Large intestine (tissue), 3 donors: Measurements from ENCODE around the gene RPL38. TPM values are rescaled to one million over a fixed set of nuclear protein-coding genes. Genes with fewer than 3 reads are reported as not detected.

Experiments used
- DNase-seq, 2 donors: peaks; one replicate each; pipeline versions ENCODE4 v3.0.0 to v3.0.0-alpha.2; 2013
- H3K27ac ChIP-seq: one replicate; pipeline ENCODE4 v1.5.1; 2013; ENCODE audit warnings: low read length
- H3K27me3 ChIP-seq: 2 replicates; pipeline ENCODE4 v1.6.1; 2013; ENCODE audit warnings: low read length; ENCODE audit not compliant: control insufficient read depth, insufficient read depth
- H3K36me3 ChIP-seq: 2 replicates; pipeline ENCODE4 v1.6.1; 2013; ENCODE audit warnings: low read length; ENCODE audit not compliant: control insufficient read depth, insufficient read depth
- H3K4me1 ChIP-seq: one replicate; pipeline ENCODE4 v1.6.1; 2013; ENCODE audit warnings: low read length; ENCODE audit not compliant: control insufficient read depth, insufficient read depth
- H3K4me3 ChIP-seq: one replicate; pipeline ENCODE4 v1.5.1; 2013; ENCODE audit warnings: low read length
- H3K9me3 ChIP-seq: one replicate; pipeline ENCODE4 v1.6.1; 2013; ENCODE audit warnings: mild to moderate bottlenecking, low read depth, low read length, moderate library complexity; ENCODE audit not compliant: control insufficient read depth
- WGBS: methylation state at CpG from one replicate; pipeline ENCODE4 v1.1.5; 2013; ENCODE audit warnings: low lambda C conversion rate; ENCODE audit not compliant: insufficient coverage; 5-methylcytosine and 5-hydroxymethylcytosine counted together
- polyA plus RNA-seq: library from polyadenylated mRNA; unstranded; fragments of 120-200 nt; gene quantifications from one replicate; pipeline ENCODE4 v1.2.1, GENCODE V29; 2013

Gene RPL38
- polyA plus RNA-seq, 1 donor = 1,774 TPM

DNA sequence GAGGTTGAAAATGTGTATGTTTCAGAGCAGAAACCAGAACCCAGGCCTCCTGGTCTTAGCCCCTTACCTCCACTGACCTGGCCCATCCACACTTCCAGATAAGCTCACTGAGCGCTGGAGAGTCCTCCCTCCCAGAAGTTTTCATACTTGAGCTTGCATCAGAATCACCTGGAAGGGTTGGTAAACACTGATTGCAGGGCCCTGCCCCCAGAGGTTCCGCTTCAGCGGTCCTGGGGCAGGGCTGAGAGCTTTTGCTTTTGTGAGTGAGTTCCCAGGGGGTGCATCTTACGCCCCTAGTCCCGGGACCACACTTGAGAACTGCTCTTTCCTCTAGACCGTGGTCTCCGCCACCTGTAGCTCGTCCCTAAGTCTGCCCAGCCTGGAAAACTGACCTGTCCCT lies 30.5 kb downstream of the RPL38 start:
- H3K27ac ChIP-seq = no peak overlapping the region

GRCh38 chr17:74234486-74234885 lies 31.0 kb downstream of the RPL38 start:
- no peak for DNase-seq
- 83% methylated on average over 1 of the region's 1 CpG for WGBS
- no peak overlapping the region for H3K4me3 ChIP-seq
- H3K4me1 ChIP-seq = no peaks in the 10 kb centered on the region
- no peaks in the 10 kb centered on the region for H3K9me3 ChIP-seq
- H3K27ac ChIP-seq = no peak overlapping the region
- H3K36me3 ChIP-seq = peaks cover 59% of the 10 kb centered on the region
- no peaks in the 10 kb centered on the region for H3K27me3 ChIP-seq

More for the DNA sequence above, 30.5 kb downstream of the RPL38 start:
- Histone ChIP-seq H3K9me3 (no peaks in the 10 kb centered on the region), H3K4me3 (no peak overlapping the region), H3K36me3 (peaks cover 54% of the 10 kb centered on the region), H3K4me1 (no peaks in the 10 kb centered on the region), H3K27me3 (no peaks in the 10 kb centered on the region)
- no CpG with 5 or more reads among the region's 8 CpGs for WGBS
- DNase-seq = no peak

DNA sequence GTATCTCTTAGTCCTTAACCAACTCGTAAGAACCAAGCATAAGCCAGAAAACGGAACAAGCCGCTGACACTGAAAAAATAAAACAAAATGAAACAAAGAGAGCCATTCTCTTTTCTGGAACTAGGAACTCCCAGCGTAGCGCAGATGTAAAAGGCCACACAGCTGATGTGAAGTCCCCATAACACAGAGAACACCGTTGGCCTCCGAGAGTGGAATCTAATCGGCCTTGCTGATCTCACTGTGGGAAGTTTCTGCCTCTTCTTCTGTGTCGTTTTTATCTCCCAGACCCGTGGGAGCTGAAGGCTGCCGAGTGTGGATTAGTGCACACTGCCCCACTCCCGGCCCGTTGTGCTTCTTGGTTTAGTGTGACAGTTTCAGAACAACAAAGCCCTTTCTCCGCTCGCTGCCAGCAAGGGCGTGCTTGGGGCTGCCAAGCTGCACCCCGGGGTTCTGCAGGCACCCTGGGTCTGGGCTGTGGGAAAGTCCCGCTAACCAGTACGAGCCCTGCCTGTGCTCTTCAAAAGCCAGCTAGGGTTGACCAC lies 31.6 kb downstream of the RPL38 start:
- no peaks in the 10 kb centered on the region for H3K4me1 ChIP-seq

GRCh38 chr17:74235911-74236371 lies 32.5 kb downstream of the RPL38 start:
- peaks cover 56% of the 10 kb centered on the region for H3K36me3 ChIP-seq
- DNase-seq = no peak
- H3K27me3 ChIP-seq = no peaks in the 10 kb centered on the region
- no peak overlapping the region for H3K27ac ChIP-seq
- no peaks in the 10 kb centered on the region for H3K9me3 ChIP-seq
- H3K4me3 ChIP-seq = no peak overlapping the region
- no CpG with 5 or more reads among the region's 8 CpGs for WGBS
- H3K4me1 ChIP-seq = no peaks in the 10 kb centered on the region

More for the DNA sequence above, 31.6 kb downstream of the RPL38 start:
- no peak overlapping the region for H3K4me3 ChIP-seq
- H3K9me3 ChIP-seq = no peaks in the 10 kb centered on the region
- H3K36me3 ChIP-seq = peaks cover 61% of the 10 kb centered on the region
- no peak for DNase-seq
- no peak overlapping the region for H3K27ac ChIP-seq
- 60% methylated on average over 1 of the region's 19 CpGs for WGBS
- H3K27me3 ChIP-seq = no peaks in the 10 kb centered on the region

GRCh38 chr17:74237321-74237720 lies 33.8 kb downstream of the RPL38 start:
- no peak for DNase-seq
- 72% methylated on average over 2 of the region's 12 CpGs for WGBS
- Histone ChIP-seq H3K4me3 (no peak overlapping the region), H3K36me3 (peaks cover 44% of the 10 kb centered on the region), H3K4me1 (no peaks in the 10 kb centered on the region), H3K27me3 (no peaks in the 10 kb centered on the region), H3K27ac (no peak overlapping the region), H3K9me3 (no peaks in the 10 kb centered on the region)

- DNase-seq = no peak
- H3K27ac ChIP-seq = no peak overlapping the region
- no peaks in the 10 kb centered on the region for H3K27me3 ChIP-seq
- WGBS = no CpG with 5 or more reads among the region's 10 CpGs
- no peaks in the 10 kb centered on the region for H3K9me3 ChIP-seq
- H3K36me3 ChIP-seq = peaks cover 45% of the 10 kb centered on the region
- no peaks in the 10 kb centered on the region for H3K4me1 ChIP-seq
- H3K4me3 ChIP-seq = no peak overlapping the region
These were observed 35.7 kb downstream of the RPL38 start for GRCh38 chr17:74239172-74239571.

- peak; percentile 45 to 51 for DNase-seq
- peaks cover 3% of the 10 kb centered on the region for H3K4me1 ChIP-seq
- no CpG with 5 or more reads among the region's 11 CpGs for WGBS
These were observed 37.2 kb downstream of the RPL38 start for GRCh38 chr17:74240618-74241205.

GRCh38 chr17:74241431-74241830 lies 38.0 kb downstream of the RPL38 start:
- Histone ChIP-seq H3K9me3 (no peaks in the 10 kb centered on the region), H3K4me1 (peaks cover 3% of the 10 kb centered on the region), H3K27me3 (no peaks in the 10 kb centered on the region), H3K27ac (no peak overlapping the region), H3K4me3 (no peak overlapping the region), H3K36me3 (peaks cover 41% of the 10 kb centered on the region)
- DNase-seq = no peak
- WGBS = 80% methylated on average over 1 of the region's 10 CpGs

More at GRCh38 chr17:74240618-74241205, 37.2 kb downstream of the RPL38 start:
- Histone ChIP-seq H3K36me3 (peaks cover 42% of the 10 kb centered on the region), H3K27ac (no peak overlapping the region), H3K27me3 (no peaks in the 10 kb centered on the region), H3K9me3 (no peaks in the 10 kb centered on the region), H3K4me3 (no peak overlapping the region)

DNA sequence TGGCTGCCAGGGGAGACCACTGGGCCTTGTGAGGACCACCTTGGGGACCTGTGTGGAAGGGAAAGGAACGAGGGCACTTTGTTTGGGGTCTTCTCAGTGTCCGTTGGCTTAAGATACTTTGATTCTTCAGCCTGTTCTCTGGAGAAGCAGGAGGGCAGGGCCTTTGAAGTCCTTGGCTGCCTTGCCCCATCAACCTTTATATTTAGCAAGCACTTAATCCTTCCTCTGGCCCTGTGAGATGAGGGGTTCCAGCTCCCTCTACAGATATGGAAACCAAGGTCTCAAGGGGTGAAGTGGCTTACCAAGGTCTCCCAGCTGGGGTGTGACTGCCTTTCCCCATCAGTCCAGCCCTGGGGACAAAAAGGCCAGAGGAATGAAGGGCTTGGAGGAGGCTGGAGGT lies 38.4 kb downstream of the RPL38 start:
- no CpG with 5 or more reads among the region's 2 CpGs for WGBS
- Histone ChIP-seq H3K27ac (no peak overlapping the region), H3K9me3 (no peaks in the 10 kb centered on the region), H3K27me3 (no peaks in the 10 kb centered on the region), H3K4me1 (peaks cover 3% of the 10 kb centered on the region), H3K4me3 (no peak overlapping the region), H3K36me3 (peaks cover 39% of the 10 kb centered on the region)
- DNase-seq = no peak

- no CpG with 5 or more reads among the region's 13 CpGs for WGBS
- H3K4me3 ChIP-seq = no peak overlapping the region
- no peaks in the 10 kb centered on the region for H3K27me3 ChIP-seq
- DNase-seq = no peak
- no peak overlapping the region for H3K27ac ChIP-seq
- peaks cover 3% of the 10 kb centered on the region for H3K4me1 ChIP-seq
- H3K9me3 ChIP-seq = no peaks in the 10 kb centered on the region
- H3K36me3 ChIP-seq = peaks cover 31% of the 10 kb centered on the region
These were observed 39.7 kb downstream of the RPL38 start for GRCh38 chr17:74243013-74243755.
